Pancreas (tissue), 10 donors: ENCODE measurements around the gene B4GALT7. TPM values are rescaled to one million over a fixed set of nuclear protein-coding genes. Genes with fewer than 3 reads are reported as not detected.

Source experiments
- ATAC-seq, 4 donors: fragments of 200-7000 bp; cut with Tn5 transposase; one replicate each; pipeline versions ENCODE4 v1.8.0 to v1.9.1; 2020; ENCODE audit warnings: mild to moderate bottlenecking in 4 of 4, moderate library complexity in 4 of 4
- DNase-seq, 6 donors: peaks; one replicate each; pipeline ENCODE4 v3.0.0-alpha.2; 2020
- FAIRE-seq: peaks from 2 replicates; lab custom pipeline; 2012; peaks lifted over from hg19 to GRCh38; lab: Jason Lieb, UNC
- H3K27ac ChIP-seq, 4 donors: fragments of 200-600 bp; sonication (generic); 1 replicate in 3 of 4; 2 replicates in 1 of 4; pipeline versions ENCODE4 v1.5.0 to v1.8.0; 2020
- H3K27me3 ChIP-seq, 4 donors: fragments of 200-600 bp; one replicate each; pipeline ENCODE4 v1.8.0; 2021
- H3K36me3 ChIP-seq, 3 donors: fragments of 200-600 bp; sonication (generic) in 1 of 3; one replicate each; pipeline versions ENCODE4 v1.5.0 to v1.8.0; 2020 to 2021
- H3K4me1 ChIP-seq, 3 donors: fragments of 200-600 bp; one replicate each; pipeline ENCODE4 v1.8.0; 2021
- H3K4me3 ChIP-seq, 4 donors: fragments of 200-600 bp; sonication (generic) in 2 of 4; one replicate each; pipeline versions ENCODE4 v1.5.0 to v1.8.0; 2020 to 2021
- H3K9me3 ChIP-seq, 4 donors: fragments of 200-600 bp; one replicate each; pipeline ENCODE4 v1.8.0; 2021
- WGBS, 2 donors: extraction: QIAGEN DNeasy Blood & Tissue Kit; methylation state at CpG; one replicate each; pipeline ENCODE4 v1.1.7; 2013; 5-methylcytosine and 5-hydroxymethylcytosine counted together
- intact Hi-C, 3 donors: fragments of 100-400 bp; cut with DNase I; formaldehyde crosslinking; loops; one replicate each; pipeline versions ENCODE4 v1.11.1 to v1.14.2; 2022
- polyA plus RNA-seq, 2 donors: library from polyadenylated mRNA; stranded (reverse); fragments of 200-250 nt; gene quantifications; one replicate each; pipeline ENCODE4 v1.2.3, GENCODE V29; 2013
- total RNA-seq, 6 donors: library from RNA; stranded (reverse); fragmentation: NEBNext Ultra II Directional in 4 of 6; extraction: Animal tissue kit (Norgen Biotek cat#: 25700) in 4 of 6; gene quantifications; one replicate each; pipeline versions ENCODE4 v1.2.1 to v1.2.4, GENCODE V29; 2021 to 2023
- TF ChIP-seq, protein P1 (sequence below), 4 donors: fragments of 200-600 bp; sonication (generic) in 3 of 4; IDR thresholded peaks; one replicate each; pipeline versions ENCODE4 v1.5.0 to v1.8.0; 2021; ENCODE audit warnings: antibody characterized with exemption in 4 of 4
- donor health status: healthy with polysubstance abuse.
- donor health status: DM: no; HTN: no; CAD: no; lungs with moderate emphysema.
- donor health status: DM: no; HTN: no; CAD: no.
- donor health status: control.
- donor health status: control.
- donor health status: Bipolar disorder and iron deficiency.
- donor health status: DM: yes; HTN: yes; CAD: no.
- donor health status: DM: no; HTN: no; CAD: no.
- donor health status: DM: no; HTN: no; CAD: no.
- donor health status: DM: yes; HTN: yes; CAD: no.

The B4GALT7 gene
- total and polyA plus RNA-seq, 8 donors = 12.6 to 51.0 (median 17.0) TPM

GRCh38 chr5:177578316-177578715, 21.6 kb upstream of the B4GALT7 start:
- 87 to 89% methylated on average over 8 of the region's 8 CpGs for WGBS, 2 donors
- no peaks in the 10 kb centered on the region for H3K36me3 ChIP-seq
- no peak overlapping the region for H3K27ac ChIP-seq
- DNase-seq (no peak), FAIRE-seq (no peak), ATAC-seq (no peak)
- no peaks in the 10 kb centered on the region for H3K9me3 ChIP-seq
- no peaks in the 10 kb centered on the region for H3K27me3 ChIP-seq
- intact Hi-C loops = no loop called here
- H3K4me1 ChIP-seq = no peaks in the 10 kb centered on the region
- H3K4me3 ChIP-seq = no peak overlapping the region
- TF ChIP-seq, protein P1, sequence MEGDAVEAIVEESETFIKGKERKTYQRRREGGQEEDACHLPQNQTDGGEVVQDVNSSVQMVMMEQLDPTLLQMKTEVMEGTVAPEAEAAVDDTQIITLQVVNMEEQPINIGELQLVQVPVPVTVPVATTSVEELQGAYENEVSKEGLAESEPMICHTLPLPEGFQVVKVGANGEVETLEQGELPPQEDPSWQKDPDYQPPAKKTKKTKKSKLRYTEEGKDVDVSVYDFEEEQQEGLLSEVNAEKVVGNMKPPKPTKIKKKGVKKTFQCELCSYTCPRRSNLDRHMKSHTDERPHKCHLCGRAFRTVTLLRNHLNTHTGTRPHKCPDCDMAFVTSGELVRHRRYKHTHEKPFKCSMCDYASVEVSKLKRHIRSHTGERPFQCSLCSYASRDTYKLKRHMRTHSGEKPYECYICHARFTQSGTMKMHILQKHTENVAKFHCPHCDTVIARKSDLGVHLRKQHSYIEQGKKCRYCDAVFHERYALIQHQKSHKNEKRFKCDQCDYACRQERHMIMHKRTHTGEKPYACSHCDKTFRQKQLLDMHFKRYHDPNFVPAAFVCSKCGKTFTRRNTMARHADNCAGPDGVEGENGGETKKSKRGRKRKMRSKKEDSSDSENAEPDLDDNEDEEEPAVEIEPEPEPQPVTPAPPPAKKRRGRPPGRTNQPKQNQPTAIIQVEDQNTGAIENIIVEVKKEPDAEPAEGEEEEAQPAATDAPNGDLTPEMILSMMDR (IDR thresholded peaks at IDR 0.05) = no peak

- WGBS, 2 donors = 22 to 28% methylated on average over 13 of the region's 13 CpGs
- intact Hi-C loops = no loop called here
- no peak for FAIRE-seq
Observed at GRCh38 chr5:177588413-177588909, 11.5 kb upstream of the B4GALT7 start.

DNA sequence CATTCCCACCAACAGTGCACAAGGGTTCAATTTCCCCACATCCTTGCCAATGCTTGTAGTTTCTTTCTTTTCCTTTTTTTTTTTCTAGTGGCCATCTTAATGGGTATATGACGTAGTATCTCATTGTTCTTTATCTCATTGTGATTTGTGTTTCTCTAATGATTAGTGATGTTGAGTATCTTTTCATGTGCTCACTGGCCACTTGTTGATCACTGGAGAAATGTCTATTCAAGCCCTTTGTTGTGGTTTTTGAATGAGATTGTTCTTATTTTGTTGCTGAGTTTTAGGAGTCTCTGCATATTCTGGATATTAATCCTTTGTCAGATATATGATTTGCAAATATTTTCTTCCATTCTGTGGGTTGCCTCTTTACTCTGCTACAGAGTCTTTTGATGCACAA, 9.5 kb upstream of the B4GALT7 start:
- H3K4me3 ChIP-seq = no peak overlapping the region
- TF ChIP-seq, protein P1 (IDR thresholded peaks at IDR 0.05) = no peak
- no peaks in the 10 kb centered on the region for H3K9me3 ChIP-seq
- H3K27me3 ChIP-seq = no peaks in the 10 kb centered on the region
- FAIRE-seq = no peak
- no peak for DNase-seq
- WGBS, 2 donors = 77 to 78% methylated on average over 1 of the region's 1 CpG
- peaks cover 0 to 15% (median 6%) of the 10 kb centered on the region in 3 donors for H3K4me1 ChIP-seq
- H3K27ac ChIP-seq = no peak overlapping the region
- peaks cover 0 to 21% (median 14%) of the 10 kb centered on the region in 3 donors for H3K36me3 ChIP-seq
- no peak for ATAC-seq
- intact Hi-C loops = no loop called here

More at GRCh38 chr5:177588413-177588909, 11.5 kb upstream of the B4GALT7 start:
- no peaks in the 10 kb centered on the region for H3K27me3 ChIP-seq
- H3K36me3 ChIP-seq = peaks cover 0 to 2% (median 0%) of the 10 kb centered on the region in 3 donors
- ATAC-seq = peak in 1 of 4 donors; percentile 3
- H3K27ac ChIP-seq = no peak overlapping the region
- no peak overlapping the region for H3K4me3 ChIP-seq
- H3K9me3 ChIP-seq = no peaks in the 10 kb centered on the region
- peaks cover 0 to 8% (median 4%) of the 10 kb centered on the region in 3 donors for H3K4me1 ChIP-seq
- TF ChIP-seq, protein P1 (IDR thresholded peaks at IDR 0.05) = no peak
- no peak for DNase-seq

DNA sequence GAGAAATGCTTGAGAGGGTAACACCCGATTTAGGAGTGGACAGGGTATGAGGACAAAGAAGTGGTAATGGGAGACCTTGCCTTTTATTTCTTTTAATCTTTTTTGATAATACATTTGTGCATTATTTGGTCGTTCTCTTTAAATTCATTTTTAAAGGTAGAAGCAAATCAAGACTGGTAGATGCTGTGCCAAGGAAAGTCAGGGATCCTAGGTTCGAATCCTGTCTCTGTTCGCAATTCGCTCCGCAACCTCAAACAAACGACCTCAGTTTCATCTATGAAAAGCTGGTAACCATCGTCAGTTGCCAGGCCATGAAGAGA, 8.3 kb upstream of the B4GALT7 start:
- FAIRE-seq (no peak), DNase-seq (no peak), ATAC-seq (no peak)
- Histone ChIP-seq H3K27ac (no peak overlapping the region), H3K27me3 (no peaks in the 10 kb centered on the region), H3K9me3 (no peaks in the 10 kb centered on the region), H3K4me3 (peak overlapping the region in 2 of 4 donors; percentile 80 to 94), H3K36me3 (peaks cover 0 to 33% (median 22%) of the 10 kb centered on the region in 3 donors), H3K4me1 (peaks cover 0 to 15% (median 6%) of the 10 kb centered on the region in 3 donors)
- WGBS, 2 donors = 12 to 14% methylated on average over 8 of the region's 8 CpGs
- intact Hi-C loops = no loop called here
- TF ChIP-seq, protein P1 (IDR thresholded peaks at IDR 0.05) = no peak
